ENCODE measurements around the gene CDKN2B-AS1. TPM values are rescaled to one million over a fixed set of nuclear protein-coding genes. Genes with fewer than 3 reads are reported as not detected.

The CDKN2B-AS1 gene
- total RNA-seq, 1 donor from 2014 or later, result 1.4 TPM

DNA sequence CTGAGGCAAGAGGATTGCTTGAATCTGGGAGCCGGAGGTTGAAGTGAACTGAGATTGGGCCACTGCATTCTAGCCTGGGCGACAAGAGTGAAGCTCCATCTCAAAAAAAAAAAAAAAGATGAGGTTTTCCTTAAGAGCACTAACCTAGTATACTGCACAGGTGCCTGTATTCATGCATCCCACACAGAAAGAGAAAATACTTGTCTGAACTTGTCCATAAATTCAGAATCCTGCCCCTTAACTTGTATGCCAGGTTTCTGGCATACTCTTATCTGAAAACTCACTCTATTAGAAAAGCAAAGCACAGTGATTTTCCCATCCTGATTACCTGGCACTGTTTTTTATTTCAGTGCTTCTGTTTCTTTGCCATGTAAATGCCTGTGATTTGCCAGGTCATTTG is 139.8 kb downstream of the CDKN2B-AS1 start:
- ATAC-seq (ENCODE audit: low read depth) (no peak), DNase-seq (no peak)
- Mint-ChIP-seq H3K4me3 (no peak overlapping the region), H3K36me3 (ENCODE audit: low read depth) (no peaks in the 10 kb centered on the region), H3K27me3 (no peaks in the 10 kb centered on the region), H3K4me1 (peaks cover 15% of the 10 kb centered on the region), H3K27ac (no peak overlapping the region), H3K9me3 (no peaks in the 10 kb centered on the region)
- TF ChIP-seq, protein P1, sequence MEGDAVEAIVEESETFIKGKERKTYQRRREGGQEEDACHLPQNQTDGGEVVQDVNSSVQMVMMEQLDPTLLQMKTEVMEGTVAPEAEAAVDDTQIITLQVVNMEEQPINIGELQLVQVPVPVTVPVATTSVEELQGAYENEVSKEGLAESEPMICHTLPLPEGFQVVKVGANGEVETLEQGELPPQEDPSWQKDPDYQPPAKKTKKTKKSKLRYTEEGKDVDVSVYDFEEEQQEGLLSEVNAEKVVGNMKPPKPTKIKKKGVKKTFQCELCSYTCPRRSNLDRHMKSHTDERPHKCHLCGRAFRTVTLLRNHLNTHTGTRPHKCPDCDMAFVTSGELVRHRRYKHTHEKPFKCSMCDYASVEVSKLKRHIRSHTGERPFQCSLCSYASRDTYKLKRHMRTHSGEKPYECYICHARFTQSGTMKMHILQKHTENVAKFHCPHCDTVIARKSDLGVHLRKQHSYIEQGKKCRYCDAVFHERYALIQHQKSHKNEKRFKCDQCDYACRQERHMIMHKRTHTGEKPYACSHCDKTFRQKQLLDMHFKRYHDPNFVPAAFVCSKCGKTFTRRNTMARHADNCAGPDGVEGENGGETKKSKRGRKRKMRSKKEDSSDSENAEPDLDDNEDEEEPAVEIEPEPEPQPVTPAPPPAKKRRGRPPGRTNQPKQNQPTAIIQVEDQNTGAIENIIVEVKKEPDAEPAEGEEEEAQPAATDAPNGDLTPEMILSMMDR (IDR thresholded peaks at IDR 0.05), result no peak
- POLR2A ChIA-PET, result no interaction called here
- CTCF ChIA-PET, result no interaction called here
- intact Hi-C loops (cut with micrococcal nuclease), result loop anchor here (5.0 kb wide), 1 partner anchor 37 kb away; no protein-coding TSS in a partner anchor

DNA sequence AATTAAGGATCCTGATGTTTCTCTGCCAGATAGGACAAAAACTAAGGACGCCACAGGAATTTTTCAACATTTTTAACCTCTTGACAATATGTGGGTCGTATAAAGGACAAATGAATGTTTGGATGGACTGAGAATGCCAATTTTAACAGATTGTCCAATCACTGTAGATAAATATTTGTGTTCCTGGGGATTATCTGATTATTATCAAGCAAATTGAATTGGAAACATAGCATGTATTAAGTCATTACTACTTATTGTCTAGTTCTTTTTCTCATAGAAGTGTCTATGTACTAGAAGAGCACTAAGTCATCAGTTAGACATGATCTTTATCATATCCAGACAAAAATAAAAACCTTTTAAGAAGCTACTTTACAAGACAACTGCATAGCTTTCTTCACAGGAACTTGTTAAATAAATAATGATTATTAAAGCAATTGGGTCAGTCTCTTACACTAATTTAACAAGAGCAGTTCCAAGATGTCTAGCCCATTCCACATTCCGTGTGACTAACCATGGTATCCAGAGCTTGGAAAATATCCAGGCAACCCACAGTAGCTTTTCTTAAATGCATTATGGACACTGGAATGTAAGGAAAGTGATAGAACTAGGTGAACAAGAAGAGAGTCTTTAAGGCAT is 142.0 kb downstream of the CDKN2B-AS1 start:
- Mint-ChIP-seq H3K9me3 (no peaks in the 10 kb centered on the region), H3K4me3 (no peak overlapping the region), H3K4me1 (peaks cover 6% of the 10 kb centered on the region), H3K36me3 (ENCODE audit: low read depth) (no peaks in the 10 kb centered on the region), H3K27me3 (no peaks in the 10 kb centered on the region), H3K27ac (no peak overlapping the region)
- POLR2A ChIA-PET, result no interaction called here
- DNase-seq (no peak), ATAC-seq (ENCODE audit: low read depth) (no peak)
- intact Hi-C loops (cut with micrococcal nuclease), result no loop called here
- TF ChIP-seq, protein P1 (IDR thresholded peaks at IDR 0.05), result no peak
- CTCF ChIA-PET, result no interaction called here

DNA sequence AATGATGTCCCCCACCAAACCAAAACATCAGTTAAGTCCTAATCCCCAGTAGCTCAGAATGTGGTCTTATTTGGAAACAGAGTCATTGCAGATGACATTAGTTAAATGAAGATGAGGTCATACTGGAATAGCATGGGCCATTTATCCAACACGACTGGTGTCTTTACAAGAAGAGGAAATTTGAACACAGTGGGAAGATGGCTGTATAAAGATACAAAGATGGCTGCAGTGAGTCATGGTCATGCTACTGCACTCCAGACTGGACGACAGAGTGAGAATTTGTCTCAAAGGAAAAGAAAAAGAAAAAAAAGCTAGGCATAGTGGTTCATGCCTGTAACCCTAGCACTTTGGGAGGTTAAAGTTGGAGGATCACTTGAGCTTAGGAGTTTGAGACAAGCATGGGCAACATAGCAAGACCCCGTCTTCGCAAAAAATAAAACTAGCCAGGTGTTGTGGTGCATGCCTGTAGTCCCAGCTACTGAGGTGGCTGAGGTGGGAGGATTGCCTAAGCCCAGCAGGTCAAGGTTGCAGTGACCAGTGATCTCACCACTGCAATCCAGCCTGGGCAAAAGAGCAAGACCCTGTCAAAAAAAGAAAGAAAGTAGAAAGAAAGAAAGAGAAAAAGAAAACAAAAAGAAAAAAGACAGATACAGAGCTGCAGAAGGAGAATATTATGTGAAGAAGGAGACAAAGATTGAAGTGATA is 144.5 kb downstream of the CDKN2B-AS1 start:
- ChIA-PET CTCF (no interaction called here), POLR2A (no interaction called here)
- Mint-ChIP-seq H3K4me1 (no peaks in the 10 kb centered on the region), H3K27ac (no peak overlapping the region), H3K27me3 (peaks cover 2% of the 10 kb centered on the region), H3K9me3 (no peaks in the 10 kb centered on the region), H3K4me3 (no peak overlapping the region), H3K36me3 (ENCODE audit: low read depth) (no peaks in the 10 kb centered on the region)
- intact Hi-C loops (cut with micrococcal nuclease), result no loop called here
- DNase-seq (no peak), ATAC-seq (ENCODE audit: low read depth) (no peak)
- TF ChIP-seq, protein P1 (IDR thresholded peaks at IDR 0.05), result no peak

DNA sequence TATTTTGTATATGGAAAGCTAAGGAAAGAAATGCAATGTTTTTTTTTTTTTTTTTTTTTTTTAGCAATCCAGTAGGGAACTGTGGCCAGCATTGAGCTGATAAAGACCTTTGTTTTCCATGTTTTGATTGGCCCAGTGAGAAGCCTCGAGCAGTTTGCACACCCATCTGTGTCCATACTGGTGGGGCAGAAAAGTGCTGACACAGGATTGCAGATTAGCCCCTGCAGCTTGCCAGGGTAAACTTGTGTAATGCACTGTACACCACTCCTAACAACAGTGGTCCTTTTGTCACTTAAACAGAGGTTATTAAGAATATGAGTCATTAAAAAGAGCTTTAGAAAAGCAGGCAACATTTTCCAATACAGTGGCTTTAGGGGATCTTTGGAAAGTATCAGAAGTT is 147.3 kb downstream of the CDKN2B-AS1 start:
- POLR2A ChIA-PET, result no interaction called here
- DNase-seq (no peak), ATAC-seq (ENCODE audit: low read depth) (no peak)
- CTCF ChIA-PET, result no interaction called here
- H3K27me3 Mint-ChIP-seq, result peaks cover 2% of the 10 kb centered on the region
- H3K4me1 Mint-ChIP-seq, result no peaks in the 10 kb centered on the region
- no peaks in the 10 kb centered on the region for H3K36me3 Mint-ChIP-seq (ENCODE audit: low read depth)
- H3K27ac Mint-ChIP-seq, result no peak overlapping the region
- H3K4me3 Mint-ChIP-seq, result no peak overlapping the region
- TF ChIP-seq, protein P1 (IDR thresholded peaks at IDR 0.05), result no peak
- H3K9me3 Mint-ChIP-seq, result no peaks in the 10 kb centered on the region
- intact Hi-C loops (cut with micrococcal nuclease), result no loop called here

DNA sequence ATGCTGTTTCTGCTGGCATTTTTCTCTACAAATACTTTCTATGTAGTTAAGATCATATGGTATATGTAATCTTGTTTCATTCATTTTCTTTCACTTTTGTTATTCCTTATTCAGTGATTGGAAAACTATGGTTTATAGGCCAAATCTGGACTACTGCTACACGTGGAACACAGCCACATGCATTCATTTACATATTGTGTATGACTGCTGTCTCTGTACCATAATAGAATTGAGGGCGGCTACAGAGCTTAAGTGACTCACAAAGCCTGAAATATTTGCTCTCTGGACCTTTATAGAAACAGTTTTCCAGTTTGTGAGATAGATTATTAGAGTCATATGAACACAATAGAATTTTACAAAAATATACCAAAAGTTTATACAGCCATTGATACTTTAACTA is 148.1 kb downstream of the CDKN2B-AS1 start:
- no peak for ATAC-seq (ENCODE audit: low read depth)
- DNase-seq, result no peak
- Mint-ChIP-seq H3K4me1 (no peaks in the 10 kb centered on the region), H3K27ac (no peak overlapping the region), H3K27me3 (peaks cover 7% of the 10 kb centered on the region), H3K9me3 (no peaks in the 10 kb centered on the region), H3K36me3 (ENCODE audit: low read depth) (no peaks in the 10 kb centered on the region), H3K4me3 (no peak overlapping the region)
- intact Hi-C loops (cut with micrococcal nuclease), result no loop called here
- TF ChIP-seq, protein P1 (IDR thresholded peaks at IDR 0.05), result no peak
- POLR2A ChIA-PET, result no interaction called here
- CTCF ChIA-PET, result no interaction called here

All from activated B cell treated with CpG ODN at 0.5 μM for 24 hours (primary cell).